GM21447 (cell line): ENCODE results near the gene ZNF880.
A peak's percentile ranks its signal among the peaks of the same experiment; 100 is the strongest.
"Not testable (repeated sequence)": the region's sequence is repeated elsewhere in the genome, so short reads cannot be mapped to it uniquely, and the experiment has no call there.

Experiments used
- ATAC-seq: cut with Tn5 transposase; IDR thresholded peaks from one replicate; pipeline ENCODE4 v1.9.1; 2021; ENCODE audit not compliant: unreplicated experiment

ZNF880 gene

GRCh38 chr19:52369559-52370340, at the start of gene ZNF880:
Gene ZNF880, plus strand, starts transcription at chr19:52369923. Its CDS starts 43 bp downstream, at chr19:52369966.
- ATAC-seq, result peak; percentile 93

- ATAC-seq, result no peak
These were observed 47.3 kb upstream of the ZNF880 start for GRCh38 chr19:52322429-52322828.

- ATAC-seq, result no peak
These were observed 38.0 kb upstream of the ZNF880 start for GRCh38 chr19:52331757-52332156.

- ATAC-seq, result no peak
These were observed 34.0 kb upstream of the ZNF880 start for GRCh38 chr19:52335768-52336116.

- ATAC-seq, result no peak
These were observed 33.5 kb upstream of the ZNF880 start, which contains the start of gene ZNF610 for GRCh38 chr19:52336117-52336790. Gene ZNF610, plus strand, starts transcription at chr19:52336243. Its CDS starts 12,930 bp downstream, at chr19:52349173.

- ATAC-seq, result no peak
These were observed 32.8 kb upstream of the ZNF880 start for GRCh38 chr19:52336791-52337381.

- ATAC-seq, result not testable (repeated sequence)
These were observed 30.7 kb upstream of the ZNF880 start for GRCh38 chr19:52339022-52339421.

- no peak for ATAC-seq
These were observed 26.2 kb upstream of the ZNF880 start for GRCh38 chr19:52343548-52343947.

GRCh38 chr19:52345162-52345561, 24.6 kb upstream of the ZNF880 start:
- no peak for ATAC-seq

GRCh38 chr19:52351512-52351911, 18.2 kb upstream of the ZNF880 start:
- no peak for ATAC-seq

GRCh38 chr19:52366414-52366824, 3.3 kb upstream of the ZNF880 start:
- no peak for ATAC-seq

- no peak for ATAC-seq
These were observed 603 bp downstream of the ZNF880 start for GRCh38 chr19:52370341-52370710.

- ATAC-seq, result no peak
These were observed 21.4 kb downstream of the ZNF880 start for GRCh38 chr19:52391135-52391534.

GRCh38 chr19:52397310-52398080, 27.8 kb downstream of the ZNF880 start, which contains the start of gene ZNF528:
Gene ZNF528, plus strand, starts transcription at chr19:52397849. Its CDS starts 4,165 bp downstream, at chr19:52402014.
- ATAC-seq, result no peak

GRCh38 chr19:52398081-52398441, 28.3 kb downstream of the ZNF880 start:
- no peak for ATAC-seq

- ATAC-seq, result no peak
These were observed 40.6 kb downstream of the ZNF880 start for GRCh38 chr19:52410276-52410675.

- ATAC-seq, result no peak
These were observed 46.0 kb downstream of the ZNF880 start for GRCh38 chr19:52415711-52416110.

- no peak for ATAC-seq
These were observed 59.2 kb downstream of the ZNF880 start, which contains the start of gene ZNF534 for GRCh38 chr19:52428937-52429336. Gene ZNF534, plus strand, starts transcription at chr19:52429148. Its CDS starts 2,327 bp downstream, at chr19:52431475.
